ENCODE results near the gene NR2E3.

- TF ChIP-seq, protein P1, sequence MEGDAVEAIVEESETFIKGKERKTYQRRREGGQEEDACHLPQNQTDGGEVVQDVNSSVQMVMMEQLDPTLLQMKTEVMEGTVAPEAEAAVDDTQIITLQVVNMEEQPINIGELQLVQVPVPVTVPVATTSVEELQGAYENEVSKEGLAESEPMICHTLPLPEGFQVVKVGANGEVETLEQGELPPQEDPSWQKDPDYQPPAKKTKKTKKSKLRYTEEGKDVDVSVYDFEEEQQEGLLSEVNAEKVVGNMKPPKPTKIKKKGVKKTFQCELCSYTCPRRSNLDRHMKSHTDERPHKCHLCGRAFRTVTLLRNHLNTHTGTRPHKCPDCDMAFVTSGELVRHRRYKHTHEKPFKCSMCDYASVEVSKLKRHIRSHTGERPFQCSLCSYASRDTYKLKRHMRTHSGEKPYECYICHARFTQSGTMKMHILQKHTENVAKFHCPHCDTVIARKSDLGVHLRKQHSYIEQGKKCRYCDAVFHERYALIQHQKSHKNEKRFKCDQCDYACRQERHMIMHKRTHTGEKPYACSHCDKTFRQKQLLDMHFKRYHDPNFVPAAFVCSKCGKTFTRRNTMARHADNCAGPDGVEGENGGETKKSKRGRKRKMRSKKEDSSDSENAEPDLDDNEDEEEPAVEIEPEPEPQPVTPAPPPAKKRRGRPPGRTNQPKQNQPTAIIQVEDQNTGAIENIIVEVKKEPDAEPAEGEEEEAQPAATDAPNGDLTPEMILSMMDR (IDR thresholded peaks at IDR 0.05; ENCODE audit: low read depth, low read length) = no peak
- TF ChIP-seq EZH2phosphoT487 (IDR thresholded peaks at IDR 0.05; ENCODE audit: low read depth) = no peak
These were observed 7.0 kb downstream of the NR2E3 start for GRCh38 chr15:71817351-71817750.
